RWPE2 (cell line): Measurements from ENCODE around the gene LONRF2.

Experiments
- ATAC-seq: fragments of 200-7000 bp; cut with Tn5 transposase; 3 replicates; pipeline ENCODE4 v1.9.1; 2021; ENCODE audit warnings: low read depth
- DNase-seq: peaks from one replicate; pipeline ENCODE4 v3.0.0-alpha.2; 2020; ENCODE audit warnings: low spot score
- H3K27ac ChIP-seq: fragments of 450-650 bp; 2 replicates; pipeline ENCODE4 v1.5.1; 2017; ENCODE audit warnings: mild to moderate bottlenecking; ENCODE audit not compliant: poor library complexity, severe bottlenecking
- H3K27me3 ChIP-seq: fragments of 250-450 bp; sonication (Bioruptor Pico); 2 replicates; pipeline ENCODE4 v1.5.1; 2021; ENCODE audit warnings: mild to moderate bottlenecking, moderate library complexity; ENCODE audit not compliant: insufficient read depth, poor library complexity, severe bottlenecking
- H3K36me3 ChIP-seq: fragments of 250-450 bp; sonication (Bioruptor Pico); 2 replicates; pipeline ENCODE4 v1.5.1; 2020; ENCODE audit warnings: low read depth, mild to moderate bottlenecking, moderate library complexity
- H3K4me1 ChIP-seq: fragments of 250-450 bp; sonication (Bioruptor Pico); 2 replicates; pipeline ENCODE4 v1.5.1; 2021; ENCODE audit warnings: mild to moderate bottlenecking, moderate library complexity; ENCODE audit not compliant: insufficient read depth, poor library complexity, severe bottlenecking
- H3K4me3 ChIP-seq: fragments of 250-450 bp; sonication (Bioruptor Pico); 2 replicates; pipeline ENCODE4 v1.5.1; 2021; ENCODE audit warnings: mild to moderate bottlenecking, moderate library complexity; ENCODE audit not compliant: severe bottlenecking
- H3K9me3 ChIP-seq: fragments of 250-450 bp; sonication (Bioruptor Pico); 2 replicates; pipeline ENCODE4 v1.5.1; 2021; ENCODE audit warnings: mild to moderate bottlenecking, moderate library complexity; ENCODE audit not compliant: severe bottlenecking
- CTCF ChIP-seq: fragments of 450-650 bp; IDR thresholded peaks from one replicate; pipeline ENCODE4 v1.5.1; 2017; ENCODE audit warnings: mild to moderate bottlenecking, moderate library complexity; ENCODE audit not compliant: poor library complexity, severe bottlenecking

The LONRF2 gene

GRCh38 chr2:100235581-100235980, 86.7 kb downstream of the LONRF2 start:
- Histone ChIP-seq H3K4me3 (no peak overlapping the region), H3K9me3 (no peaks in the 10 kb centered on the region), H3K4me1 (no peaks in the 10 kb centered on the region), H3K27me3 (no peaks in the 10 kb centered on the region), H3K27ac (no peak overlapping the region), H3K36me3 (no peaks in the 10 kb centered on the region)
- no peak for TF ChIP-seq CTCF
- no peak for DNase-seq
- no peak for ATAC-seq

DNA sequence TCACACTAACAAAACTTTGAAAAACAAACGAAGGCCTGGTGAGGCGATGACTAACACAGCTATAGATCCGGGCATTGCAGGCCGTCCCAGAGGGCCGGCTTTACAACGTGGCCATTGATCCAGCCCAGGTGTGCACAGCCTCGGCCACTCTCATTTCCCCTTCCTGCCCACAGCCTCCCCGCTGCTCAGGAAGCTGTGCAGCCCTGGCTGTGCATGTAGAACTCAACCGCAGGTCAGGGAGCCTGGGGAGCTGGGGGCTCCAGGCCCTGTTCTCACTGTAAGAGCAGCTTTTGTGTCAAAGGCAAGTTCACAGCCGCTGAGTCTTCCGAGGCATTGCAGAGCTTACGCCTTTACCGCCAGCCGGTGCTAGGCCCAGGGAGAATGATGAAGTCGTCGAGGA, 87.2 kb downstream of the LONRF2 start:
- DNase-seq (no peak), ATAC-seq (no peak)
- Histone ChIP-seq H3K27me3 (no peaks in the 10 kb centered on the region), H3K27ac (no peak overlapping the region), H3K9me3 (no peaks in the 10 kb centered on the region), H3K4me1 (no peaks in the 10 kb centered on the region), H3K4me3 (no peak overlapping the region), H3K36me3 (no peaks in the 10 kb centered on the region)
- TF ChIP-seq CTCF: no peak

DNA sequence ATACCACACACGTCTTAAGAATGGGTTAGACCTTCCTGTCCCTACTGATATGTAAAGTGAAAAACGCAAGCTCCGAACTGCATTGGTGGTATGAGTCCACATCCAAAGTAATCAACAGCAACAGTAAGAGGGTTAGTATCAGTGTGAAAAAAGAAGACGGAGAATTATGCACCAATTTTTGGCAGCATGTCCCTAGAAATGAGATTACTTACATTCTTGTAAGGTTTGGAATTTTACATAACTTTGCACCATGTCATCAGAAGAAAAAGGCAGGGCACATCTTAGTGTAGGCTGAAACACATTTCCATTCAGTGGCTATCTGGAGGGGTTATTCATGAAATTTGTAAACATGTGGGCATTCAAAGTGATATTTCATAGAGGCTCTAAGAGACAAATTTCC, 88.2 kb downstream of the LONRF2 start:
- H3K9me3 ChIP-seq: no peaks in the 10 kb centered on the region
- no peak overlapping the region for H3K27ac ChIP-seq
- no peaks in the 10 kb centered on the region for H3K4me1 ChIP-seq
- no peak for TF ChIP-seq CTCF
- DNase-seq (no peak), ATAC-seq (no peak)
- H3K4me3 ChIP-seq: no peak overlapping the region
- no peaks in the 10 kb centered on the region for H3K36me3 ChIP-seq
- H3K27me3 ChIP-seq: peaks cover 1% of the 10 kb centered on the region

DNA sequence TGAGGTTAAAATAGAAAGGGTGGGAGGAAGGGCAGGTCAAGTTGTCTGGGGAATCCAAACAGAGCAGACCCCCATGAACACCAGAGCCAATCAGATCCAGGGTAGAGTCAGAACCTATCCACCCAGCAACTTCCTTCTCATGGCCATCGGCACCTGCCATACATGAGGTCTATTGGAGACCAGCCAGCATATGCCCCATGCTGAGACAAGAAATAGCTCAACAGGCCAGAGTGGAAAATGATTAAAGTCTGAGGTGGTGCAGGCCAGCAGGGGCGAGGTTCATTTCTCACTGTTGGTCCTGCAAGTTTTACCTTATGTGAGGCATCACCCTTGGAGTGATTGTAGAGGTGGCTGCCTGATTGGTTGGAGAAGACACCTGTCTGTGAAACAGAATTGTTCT, 89.2 kb downstream of the LONRF2 start:
- ATAC-seq: no peak
- DNase-seq: no peak
- no peak for TF ChIP-seq CTCF

DNA sequence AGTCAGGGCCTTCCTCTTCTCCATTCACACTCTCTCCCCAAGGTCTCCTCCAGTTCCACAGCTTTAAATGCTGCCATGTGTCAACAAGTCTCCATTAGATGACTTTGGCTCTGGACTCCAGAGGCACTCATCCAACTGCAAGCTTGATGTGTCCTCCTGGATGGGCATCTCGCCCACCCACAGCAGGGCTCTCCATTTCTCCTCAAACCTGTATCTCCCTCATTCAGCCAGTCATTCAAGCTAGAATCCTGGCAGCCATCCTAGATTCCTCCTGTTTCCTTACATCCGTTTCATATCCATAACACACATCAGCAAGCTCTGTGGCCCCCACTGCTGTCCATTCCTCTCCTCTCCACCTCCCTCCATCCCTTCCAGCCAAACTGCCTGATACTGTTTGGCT, 91.5 kb downstream of the LONRF2 start:
- no peak for TF ChIP-seq CTCF
- Histone ChIP-seq H3K27ac (no peak overlapping the region), H3K27me3 (peaks cover 6% of the 10 kb centered on the region), H3K9me3 (no peaks in the 10 kb centered on the region), H3K4me3 (no peak overlapping the region), H3K36me3 (no peaks in the 10 kb centered on the region), H3K4me1 (no peaks in the 10 kb centered on the region)
- no peak for ATAC-seq
- no peak for DNase-seq

More for the DNA sequence above, 89.2 kb downstream of the LONRF2 start:
- no peaks in the 10 kb centered on the region for H3K36me3 ChIP-seq
- no peaks in the 10 kb centered on the region for H3K9me3 ChIP-seq
- H3K27me3 ChIP-seq: peaks cover 6% of the 10 kb centered on the region
- H3K27ac ChIP-seq: no peak overlapping the region
- H3K4me3 ChIP-seq: no peak overlapping the region
- H3K4me1 ChIP-seq: no peaks in the 10 kb centered on the region
